Activated T-helper 1 cell treated with anti-CD3 and anti-CD28 coated beads, Interleukin-12 subunit alpha, Interleukin-12 subunit beta, Interleukin-2, Interleukin-4 antibody, amounts not matched to agents 30 ng/mL and 10 ng/mL and 1 ng/mL, durations not matched to agents 14 hours and 24 hours and 36 hours (primary cell): ENCODE data around the gene RAB1B. TPM values are rescaled to one million over a fixed set of nuclear protein-coding genes. Genes with fewer than 3 reads are reported as not detected.

ENCODE experiments used
- DNase-seq: peaks from one replicate; pipeline ENCODE4 v3.0.0; 2021; ENCODE audit warnings: low spot score
- H3K27ac Mint-ChIP-seq: one replicate; pipeline ENCODE4 v1.8.0; 2021; ENCODE audit warnings: mild to moderate bottlenecking, mixed read lengths
- H3K27me3 Mint-ChIP-seq: one replicate; pipeline ENCODE4 v1.8.0; 2022; ENCODE audit warnings: mild to moderate bottlenecking, moderate library complexity, mixed read lengths; ENCODE audit not compliant: insufficient read depth
- H3K36me3 Mint-ChIP-seq: one replicate; pipeline ENCODE4 v1.8.0; 2021; ENCODE audit warnings: low read depth, mixed read lengths
- H3K4me1 Mint-ChIP-seq: one replicate; pipeline ENCODE4 v1.8.0; 2021; ENCODE audit warnings: low read depth, mixed read lengths
- H3K4me3 Mint-ChIP-seq: one replicate; pipeline ENCODE4 v1.8.0; 2021; ENCODE audit warnings: mild to moderate bottlenecking, moderate library complexity, mixed read lengths
- H3K9me3 Mint-ChIP-seq: one replicate; pipeline ENCODE4 v1.8.0; 2021; ENCODE audit warnings: mixed read lengths
- intact Hi-C: fragments of 100-400 bp; cut with micrococcal nuclease; formaldehyde crosslinking; loops from one replicate; pipeline ENCODE4 v1.15.1; 2024
- total RNA-seq: library from RNA; stranded (reverse); gene quantifications from 2 replicates; pipeline ENCODE4 v1.2.3, GENCODE V29; 2022

The RAB1B gene
- total RNA-seq, result 123 and 124 TPM in 2 replicates

- intact Hi-C loops, result loop anchor here (1.0 to 5.0 kb wide), 14 partner anchors 10 to 653 kb away; partner anchors contain the start of genes B4GAT1, BANF1, BRMS1 and CCDC85B
- H3K4me1 Mint-ChIP-seq, result peaks cover 35% of the 10 kb centered on the region
- peak within 1 kb of the TSS; percentile 90 for H3K27ac Mint-ChIP-seq
- H3K4me3 Mint-ChIP-seq, result peak within 1 kb of the TSS; percentile 90
- peaks cover 2% of the 10 kb centered on the region for H3K27me3 Mint-ChIP-seq
- H3K36me3 Mint-ChIP-seq, result peaks cover 19% of the 10 kb centered on the region
- H3K9me3 Mint-ChIP-seq, result no peaks in the 10 kb centered on the region
- peak; percentile 100 for DNase-seq
Observed at GRCh38 chr11:66268244-66268951, at the start of gene RAB1B. Gene RAB1B, plus strand, starts transcription at chr11:66268639. Its CDS starts 41 bp downstream, at chr11:66268680.

DNA sequence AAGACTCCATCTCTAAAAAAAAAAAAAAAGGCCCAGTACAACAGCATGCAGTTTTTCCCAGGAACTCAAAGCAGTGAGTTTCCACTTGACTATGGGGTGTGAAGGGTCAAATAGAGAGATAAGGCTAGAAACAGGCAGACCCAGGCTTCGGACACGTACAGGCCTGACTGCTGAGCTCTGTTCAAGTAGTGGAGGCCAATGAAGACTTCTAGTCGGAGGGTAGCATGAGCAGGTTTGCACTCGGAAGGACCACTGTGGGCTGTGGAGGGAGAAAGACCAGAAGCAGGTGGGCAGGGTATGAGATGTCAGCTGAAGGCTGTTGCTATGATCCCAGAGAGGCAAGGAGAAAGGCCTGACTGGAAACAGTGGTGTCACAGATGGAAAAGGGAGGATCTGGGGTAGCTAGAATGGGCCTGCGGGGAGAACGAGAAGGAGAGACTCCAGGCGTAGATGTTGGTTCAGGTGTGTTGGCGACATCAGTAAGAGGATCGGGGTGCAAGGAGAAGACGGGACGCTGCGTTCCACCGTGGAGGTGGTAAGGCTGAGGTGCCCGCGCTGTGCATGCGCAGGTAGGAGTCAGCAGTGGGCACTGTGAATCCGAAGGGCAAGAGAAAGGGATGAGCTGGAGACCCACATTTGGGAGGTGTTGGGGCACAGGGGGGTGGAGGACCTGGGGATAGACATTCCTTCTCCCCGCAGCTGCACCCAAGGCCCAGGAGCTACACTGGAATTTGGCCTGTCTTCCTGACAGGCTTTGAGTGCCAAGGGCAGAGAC is 49.4 kb upstream of the RAB1B start:
- Mint-ChIP-seq H3K27me3 (no peaks in the 10 kb centered on the region), H3K27ac (peak overlapping the region; percentile 36)

DNA sequence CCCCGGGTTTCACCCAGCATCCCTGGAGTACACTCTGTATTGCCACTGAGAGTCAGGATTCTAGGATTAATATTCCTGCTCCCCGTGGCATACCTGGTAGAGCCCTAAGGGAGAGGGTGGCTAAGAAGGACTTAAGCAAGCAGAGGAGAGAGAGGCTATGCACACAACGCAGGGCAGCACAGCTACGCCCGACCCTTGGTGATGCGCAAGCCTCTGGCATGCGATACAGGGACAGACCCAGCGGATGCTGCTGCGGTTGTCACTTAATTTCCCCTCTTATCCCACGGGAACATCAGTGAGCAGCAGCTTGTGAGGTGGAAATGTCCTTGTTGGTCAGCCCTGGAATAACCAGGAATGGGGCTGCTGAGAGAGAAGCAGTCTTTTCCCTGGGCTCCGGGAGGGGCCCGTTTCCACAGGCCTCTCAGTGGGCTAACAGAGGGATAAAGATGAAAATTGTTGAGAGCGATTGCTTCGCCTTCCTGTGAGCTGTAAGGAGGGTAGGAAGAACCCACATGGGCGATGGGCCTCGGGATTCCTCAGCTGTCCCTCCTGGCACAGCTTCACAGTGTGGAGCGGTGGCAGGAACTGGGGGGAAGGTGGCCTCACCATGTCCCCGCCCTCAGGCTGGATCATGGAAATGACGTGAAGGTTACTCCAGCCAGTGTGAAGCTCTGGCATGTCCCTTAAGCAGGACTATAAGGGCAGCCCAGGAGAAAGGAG is 48.4 kb upstream of the RAB1B start:
- no peak for DNase-seq
- Mint-ChIP-seq H3K4me1 (peaks cover 13% of the 10 kb centered on the region), H3K36me3 (peaks cover 20% of the 10 kb centered on the region), H3K4me3 (no peak overlapping the region), H3K27me3 (no peaks in the 10 kb centered on the region), H3K9me3 (no peaks in the 10 kb centered on the region), H3K27ac (peak overlapping the region; percentile 67)
- intact Hi-C loops, result no loop called here

More for the DNA sequence above, 49.4 kb upstream of the RAB1B start:
- peaks cover 22% of the 10 kb centered on the region for H3K36me3 Mint-ChIP-seq
- no peak overlapping the region for H3K4me3 Mint-ChIP-seq
- intact Hi-C loops, result no loop called here
- H3K4me1 Mint-ChIP-seq, result peaks cover 13% of the 10 kb centered on the region
- no peak for DNase-seq
- no peaks in the 10 kb centered on the region for H3K9me3 Mint-ChIP-seq

DNA sequence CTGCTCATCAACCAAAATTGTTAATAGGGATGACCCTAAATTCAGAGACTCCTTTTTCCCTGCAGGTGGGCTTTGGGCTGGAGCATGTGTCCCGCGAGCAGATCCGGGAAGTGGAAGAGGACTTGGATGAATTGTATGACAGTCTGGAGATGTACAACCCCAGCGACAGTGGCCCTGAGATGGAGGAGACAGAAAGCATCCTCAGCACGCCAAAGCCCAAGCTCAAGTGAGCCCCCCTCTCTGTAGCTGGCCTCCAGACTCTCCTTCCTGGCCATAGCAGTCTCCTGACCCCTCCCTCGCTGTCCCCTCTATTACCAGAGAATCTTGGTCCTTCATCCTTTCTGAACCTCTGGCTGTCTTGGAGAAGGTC is 47.9 kb upstream of the RAB1B start:
- Mint-ChIP-seq H3K4me3 (no peak overlapping the region), H3K27ac (peak overlapping the region; percentile 13)
- intact Hi-C loops, result no loop called here

DNA sequence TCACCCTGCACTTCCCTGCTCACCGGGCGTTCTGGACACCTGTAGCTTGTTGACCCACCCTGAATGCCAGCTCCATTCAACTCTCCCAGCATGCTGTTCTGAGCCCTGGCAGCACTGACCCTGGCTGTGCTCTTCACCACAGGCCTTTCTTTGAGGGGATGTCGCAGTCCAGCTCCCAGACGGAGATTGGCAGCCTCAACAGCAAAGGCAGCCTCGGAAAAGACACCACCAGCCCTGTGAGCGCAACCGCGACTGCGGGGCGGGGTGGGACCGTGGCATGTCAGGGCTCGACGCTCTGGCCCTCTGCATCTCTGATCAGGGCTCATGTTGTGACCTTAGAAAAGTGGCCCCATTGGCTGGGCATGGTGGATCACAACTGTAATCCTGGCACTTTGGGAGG is 47.4 kb upstream of the RAB1B start:
- H3K4me1 Mint-ChIP-seq, result peaks cover 14% of the 10 kb centered on the region
- DNase-seq, result no peak
- peaks cover 21% of the 10 kb centered on the region for H3K36me3 Mint-ChIP-seq
- no peak overlapping the region for H3K4me3 Mint-ChIP-seq
- H3K27me3 Mint-ChIP-seq, result no peaks in the 10 kb centered on the region
- H3K27ac Mint-ChIP-seq, result peak overlapping the region; percentile 97
- no peaks in the 10 kb centered on the region for H3K9me3 Mint-ChIP-seq
- intact Hi-C loops, result no loop called here

More for the DNA sequence above, 47.9 kb upstream of the RAB1B start:
- peaks cover 13% of the 10 kb centered on the region for H3K4me1 Mint-ChIP-seq
- no peaks in the 10 kb centered on the region for H3K27me3 Mint-ChIP-seq
- no peaks in the 10 kb centered on the region for H3K9me3 Mint-ChIP-seq
- H3K36me3 Mint-ChIP-seq, result peaks cover 21% of the 10 kb centered on the region
- DNase-seq, result no peak

DNA sequence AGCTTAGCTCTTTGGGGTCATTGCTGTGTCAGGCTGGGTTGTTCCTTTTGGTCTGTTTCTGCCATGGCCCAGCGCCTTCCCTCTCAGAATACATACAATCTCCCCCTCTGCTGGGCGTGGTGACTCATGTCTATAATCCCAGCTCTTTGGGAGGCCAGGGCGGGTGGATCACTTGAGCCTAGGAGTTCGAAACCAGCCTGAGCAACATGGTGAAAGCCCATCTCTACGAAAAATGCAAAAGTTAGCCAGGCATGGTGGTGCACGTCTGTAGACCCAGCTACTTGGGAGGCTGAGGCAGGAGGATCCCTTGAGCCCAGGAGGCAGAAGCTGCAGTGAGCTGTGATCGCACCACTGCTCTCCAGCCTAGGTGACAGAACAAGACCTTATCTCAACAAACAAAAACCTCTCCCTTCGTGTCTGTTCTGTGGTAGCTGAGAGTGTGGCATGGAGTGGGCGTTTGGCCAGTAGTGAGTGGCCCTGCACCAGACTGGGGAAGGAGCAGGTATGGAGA is 46.7 kb upstream of the RAB1B start:
- peak overlapping the region; percentile 97 for H3K27ac Mint-ChIP-seq
- H3K27me3 Mint-ChIP-seq, result no peaks in the 10 kb centered on the region
- peaks cover 16% of the 10 kb centered on the region for H3K36me3 Mint-ChIP-seq
- no peak for DNase-seq
- intact Hi-C loops, result loop anchor here (1.0 kb wide), 7 partner anchors 37 to 148 kb away; partner anchors contain the start of gene YIF1A
- H3K9me3 Mint-ChIP-seq, result no peaks in the 10 kb centered on the region
- peak overlapping the region; percentile 20 for H3K4me3 Mint-ChIP-seq
- peaks cover 20% of the 10 kb centered on the region for H3K4me1 Mint-ChIP-seq

GRCh38 chr11:66222358-66223149 is 45.9 kb upstream of the RAB1B start:
- H3K4me3 Mint-ChIP-seq, result peak overlapping the region; percentile 20
- H3K9me3 Mint-ChIP-seq, result no peaks in the 10 kb centered on the region
- H3K27me3 Mint-ChIP-seq, result no peaks in the 10 kb centered on the region
- peaks cover 20% of the 10 kb centered on the region for H3K4me1 Mint-ChIP-seq
- intact Hi-C loops, result loop anchor here (1.0 kb wide), 7 partner anchors 36 to 149 kb away; partner anchors contain the start of gene YIF1A
- peak overlapping the region; percentile 97 for H3K27ac Mint-ChIP-seq
- H3K36me3 Mint-ChIP-seq, result peaks cover 16% of the 10 kb centered on the region
- DNase-seq, result peak; percentile 92

DNA sequence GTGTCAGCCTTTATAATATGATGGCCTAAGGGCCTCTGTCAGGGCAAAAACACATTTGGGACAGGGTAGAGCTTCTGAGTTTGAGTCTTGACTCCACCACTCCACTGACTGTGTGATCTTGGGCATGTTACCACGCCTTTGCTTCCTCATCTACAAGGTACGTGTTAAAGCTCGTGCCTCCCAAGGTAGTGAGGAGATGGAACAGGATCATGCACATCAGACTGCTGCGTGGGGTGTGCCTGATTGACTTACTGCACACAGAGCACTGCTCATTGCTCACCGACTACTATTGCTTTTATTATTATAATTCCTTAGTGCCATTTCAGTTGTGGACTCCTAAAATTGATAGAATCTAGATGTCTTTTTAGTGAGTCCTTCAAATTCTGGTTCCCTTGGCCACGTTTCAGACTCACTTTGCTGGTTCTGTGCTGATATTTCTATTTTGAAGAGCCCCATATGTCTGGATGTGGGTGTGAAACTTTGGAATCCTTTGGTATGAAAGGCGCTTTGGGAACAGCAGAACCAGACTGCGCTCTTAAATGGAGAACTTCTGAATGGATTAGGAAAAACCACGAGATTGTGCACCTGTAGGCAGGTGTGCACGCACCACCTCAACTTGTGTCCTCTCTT is 44.1 kb upstream of the RAB1B start:
- H3K27ac Mint-ChIP-seq, result no peak overlapping the region
- H3K27me3 Mint-ChIP-seq, result no peaks in the 10 kb centered on the region
- DNase-seq, result no peak
- intact Hi-C loops, result no loop called here
- H3K4me1 Mint-ChIP-seq, result peaks cover 20% of the 10 kb centered on the region
- no peaks in the 10 kb centered on the region for H3K9me3 Mint-ChIP-seq
- H3K36me3 Mint-ChIP-seq, result peaks cover 13% of the 10 kb centered on the region
- no peak overlapping the region for H3K4me3 Mint-ChIP-seq

- Mint-ChIP-seq H3K4me1 (peaks cover 20% of the 10 kb centered on the region), H3K36me3 (peaks cover 16% of the 10 kb centered on the region), H3K27ac (no peak overlapping the region), H3K4me3 (no peak overlapping the region), H3K9me3 (no peaks in the 10 kb centered on the region), H3K27me3 (no peaks in the 10 kb centered on the region)
- no peak for DNase-seq
- intact Hi-C loops, result no loop called here
Observed at GRCh38 chr11:66225066-66225465, 43.4 kb upstream of the RAB1B start.

GRCh38 chr11:66226101-66226500 is 42.3 kb upstream of the RAB1B start:
- Mint-ChIP-seq H3K27me3 (no peaks in the 10 kb centered on the region), H3K4me3 (no peak overlapping the region), H3K36me3 (peaks cover 18% of the 10 kb centered on the region), H3K9me3 (no peaks in the 10 kb centered on the region), H3K27ac (peak overlapping the region; percentile 67), H3K4me1 (peaks cover 20% of the 10 kb centered on the region)
- no peak for DNase-seq
- intact Hi-C loops, result no loop called here

GRCh38 chr11:66227700-66228099 is 40.7 kb upstream of the RAB1B start:
- H3K4me1 Mint-ChIP-seq, result peaks cover 8% of the 10 kb centered on the region
- H3K4me3 Mint-ChIP-seq, result no peak overlapping the region
- peaks cover 22% of the 10 kb centered on the region for H3K36me3 Mint-ChIP-seq
- no peaks in the 10 kb centered on the region for H3K27me3 Mint-ChIP-seq
- no peak overlapping the region for H3K27ac Mint-ChIP-seq
- H3K9me3 Mint-ChIP-seq, result no peaks in the 10 kb centered on the region
- no peak for DNase-seq
- intact Hi-C loops, result no loop called here

DNA sequence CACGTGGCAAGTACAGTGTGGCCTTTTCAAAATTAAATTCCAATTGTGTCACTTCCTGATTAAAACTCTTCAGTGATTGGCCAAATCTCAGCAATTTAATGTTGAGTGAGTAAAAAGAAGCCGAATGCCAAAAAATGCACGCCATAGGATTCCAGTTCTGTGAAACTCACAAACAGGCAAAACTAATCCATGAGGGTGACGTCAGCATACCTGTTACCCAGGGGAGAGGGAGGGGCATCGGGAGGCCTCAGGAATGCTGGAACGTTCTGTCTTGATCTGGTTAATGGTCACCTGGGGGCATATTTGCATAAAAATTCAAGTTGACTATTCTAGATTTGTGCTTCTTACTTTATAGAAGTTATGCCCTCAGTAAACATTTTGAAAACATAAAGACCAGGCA is 39.9 kb upstream of the RAB1B start:
- intact Hi-C loops, result no loop called here
- peaks cover 6% of the 10 kb centered on the region for H3K4me1 Mint-ChIP-seq
- H3K27me3 Mint-ChIP-seq, result no peaks in the 10 kb centered on the region
- no peaks in the 10 kb centered on the region for H3K9me3 Mint-ChIP-seq
- peaks cover 26% of the 10 kb centered on the region for H3K36me3 Mint-ChIP-seq
- no peak overlapping the region for H3K4me3 Mint-ChIP-seq
- DNase-seq, result no peak
- H3K27ac Mint-ChIP-seq, result no peak overlapping the region
